ENCODE results near the gene SMARCD3.

DNA sequence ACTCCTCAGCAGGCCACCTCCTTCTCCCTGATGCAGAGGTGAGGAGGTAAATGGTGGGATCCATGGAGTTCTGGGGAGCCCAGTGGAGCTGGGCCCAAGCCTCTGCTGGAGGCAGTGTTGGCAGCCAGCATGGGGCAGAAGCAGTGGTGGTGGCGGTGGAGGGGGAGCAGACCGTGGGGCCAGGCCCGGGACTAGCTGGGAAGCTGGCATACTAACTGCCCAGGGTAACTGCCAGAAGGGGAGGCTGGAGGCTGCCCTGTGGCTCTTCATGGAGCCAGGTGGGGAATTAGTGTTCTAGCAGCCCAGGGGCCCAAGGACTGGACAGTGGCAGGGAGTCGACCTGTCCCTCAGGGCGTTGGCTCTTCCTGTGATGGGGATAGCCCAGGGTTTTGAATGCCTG lies 16.1 kb upstream of the SMARCD3 start:
- TF ChIP-seq POLR2A (IDR thresholded peaks at IDR 0.05) (no peak), EP300 (IDR thresholded peaks at IDR 0.05) (no peak), POLR2AphosphoS5 (IDR thresholded peaks at IDR 0.05) (no peak)
- TF ChIP-seq, protein P1, sequence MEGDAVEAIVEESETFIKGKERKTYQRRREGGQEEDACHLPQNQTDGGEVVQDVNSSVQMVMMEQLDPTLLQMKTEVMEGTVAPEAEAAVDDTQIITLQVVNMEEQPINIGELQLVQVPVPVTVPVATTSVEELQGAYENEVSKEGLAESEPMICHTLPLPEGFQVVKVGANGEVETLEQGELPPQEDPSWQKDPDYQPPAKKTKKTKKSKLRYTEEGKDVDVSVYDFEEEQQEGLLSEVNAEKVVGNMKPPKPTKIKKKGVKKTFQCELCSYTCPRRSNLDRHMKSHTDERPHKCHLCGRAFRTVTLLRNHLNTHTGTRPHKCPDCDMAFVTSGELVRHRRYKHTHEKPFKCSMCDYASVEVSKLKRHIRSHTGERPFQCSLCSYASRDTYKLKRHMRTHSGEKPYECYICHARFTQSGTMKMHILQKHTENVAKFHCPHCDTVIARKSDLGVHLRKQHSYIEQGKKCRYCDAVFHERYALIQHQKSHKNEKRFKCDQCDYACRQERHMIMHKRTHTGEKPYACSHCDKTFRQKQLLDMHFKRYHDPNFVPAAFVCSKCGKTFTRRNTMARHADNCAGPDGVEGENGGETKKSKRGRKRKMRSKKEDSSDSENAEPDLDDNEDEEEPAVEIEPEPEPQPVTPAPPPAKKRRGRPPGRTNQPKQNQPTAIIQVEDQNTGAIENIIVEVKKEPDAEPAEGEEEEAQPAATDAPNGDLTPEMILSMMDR (IDR thresholded peaks at IDR 0.05): no peak
